ENCODE results near the gene PRSS57. TPM values are rescaled to one million over a fixed set of nuclear protein-coding genes. Genes with fewer than 3 reads are reported as not detected.

The PRSS57 gene
- total and polyA plus RNA-seq, 2 of the 8 experiments (the other 6 are each of a cell fraction or from before 2014, with no cell fraction given): not detected

- no peak for TF ChIP-seq CHD7 (IDR thresholded peaks at IDR 0.05; ENCODE audit: insufficient replicate concordance, low read length)
- no peak for TF ChIP-seq CBX8 (IDR thresholded peaks at IDR 0.05; ENCODE audit: borderline replicate concordance, low read depth, low read length)
- no peak for TF ChIP-seq POLR2A (IDR thresholded peaks at IDR 0.05; ENCODE audit: control extremely low read depth in 1 of 2, low read depth in 2 of 2, low read length in 2 of 2)
- TF ChIP-seq CHD1 (IDR thresholded peaks at IDR 0.05; ENCODE audit: low read depth, low read length): no peak
- no peak for TF ChIP-seq FOSL1 (IDR thresholded peaks at IDR 0.05; ENCODE audit: insufficient read depth, low read depth, low read length)
- TF ChIP-seq MAX (IDR thresholded peaks at IDR 0.05): no peak
- no peak for TF ChIP-seq POLR2AphosphoS5 (IDR thresholded peaks at IDR 0.05; ENCODE audit: low read depth, low read length)
- TF ChIP-seq NANOG (IDR thresholded peaks at IDR 0.05; ENCODE audit: insufficient read depth, low read depth, low read length, poor library complexity, severe bottlenecking): no peak
- TF ChIP-seq CBX5 (IDR thresholded peaks at IDR 0.05; ENCODE audit: low read depth, low read length): no peak
- TF ChIP-seq HDAC6 (IDR thresholded peaks at IDR 0.05; ENCODE audit: low read depth, low read length): no peak
- TF ChIP-seq RXRA (IDR thresholded peaks at IDR 0.05; ENCODE audit: insufficient read depth, low read depth, low read length): no peak
- no peak for TF ChIP-seq GABPA (IDR thresholded peaks at IDR 0.05; ENCODE audit: borderline replicate concordance, insufficient read depth, low read length)
Measured at GRCh38 chr19:644363-644762, 50.9 kb downstream of the PRSS57 start (continued).

All from H1 (cell line).